DOHH2 (cell line): Measurements from ENCODE around the gene PIAS1.

Experiments used
- H3F3A ChIP-seq: fragments of 200-600 bp; sonication (generic), shearing (Covaris generic); 2 replicates; pipeline ENCODE4 v1.6.0; 2016; ENCODE audit warnings: antibody characterized with exemption, mild to moderate bottlenecking; ENCODE audit not compliant: control insufficient read depth, insufficient read depth
- H3K27ac ChIP-seq: fragments of 200-600 bp; sonication (generic); 2 replicates; pipeline ENCODE4 v1.5.1; 2014; ENCODE audit warnings: low read depth, mild to moderate bottlenecking, low read length, moderate library complexity
- H3K27me3 ChIP-seq: fragments of 200-600 bp; sonication (generic); 2 replicates; pipeline ENCODE4 v1.6.1; 2014; ENCODE audit warnings: mild to moderate bottlenecking, low read length, mixed read lengths; ENCODE audit not compliant: control insufficient read depth
- H3K36me3 ChIP-seq: fragments of 200-600 bp; sonication (generic); 2 replicates; pipeline ENCODE4 v1.6.1; 2014; ENCODE audit warnings: mild to moderate bottlenecking, low read length, moderate library complexity, mixed read lengths; ENCODE audit not compliant: control insufficient read depth
- H3K4me1 ChIP-seq: fragments of 200-600 bp; sonication (generic); 2 replicates; pipeline ENCODE4 v1.6.1; 2014; ENCODE audit warnings: mild to moderate bottlenecking, low read length, mixed read lengths; ENCODE audit not compliant: control insufficient read depth
- H3K4me2 ChIP-seq: fragments of 200-600 bp; sonication (generic); 2 replicates; pipeline ENCODE4 v1.6.0; 2014; ENCODE audit warnings: mild to moderate bottlenecking, low read length, moderate library complexity
- H3K4me3 ChIP-seq: fragments of 200-600 bp; sonication (generic); 2 replicates; pipeline ENCODE4 v1.5.1; 2014; ENCODE audit warnings: mild to moderate bottlenecking, low read length, mixed read lengths
- H3K79me2 ChIP-seq: fragments of 200-600 bp; sonication (generic); 2 replicates; pipeline ENCODE4 v1.6.1; 2014; ENCODE audit warnings: mild to moderate bottlenecking, low read length, mixed read lengths; ENCODE audit not compliant: control insufficient read depth
- H3K9me2 ChIP-seq: fragments of 200-600 bp; sonication (generic); replicated peaks from 2 replicates; pipeline ENCODE4 v1.6.1; 2014; ENCODE audit warnings: mild to moderate bottlenecking, low read length, mixed read lengths; ENCODE audit not compliant: control insufficient read depth
- H3K9me3 ChIP-seq: fragments of 200-600 bp; sonication (generic); 2 replicates; pipeline ENCODE4 v1.6.1; 2014; ENCODE audit warnings: antibody characterized with exemption, low read length, mixed read lengths; ENCODE audit not compliant: control insufficient read depth, insufficient read depth
- H4K20me1 ChIP-seq: fragments of 200-600 bp; sonication (generic); 2 replicates; pipeline ENCODE4 v1.6.0; 2014; ENCODE audit warnings: low read depth, mild to moderate bottlenecking, antibody characterized with exemption, low read length, moderate library complexity; ENCODE audit not compliant: control insufficient read depth, insufficient read depth
- CTCF ChIP-seq: fragments of 200-600 bp; sonication (generic); IDR thresholded peaks from one replicate; pipeline ENCODE4 v1.5.1; 2014; ENCODE audit warnings: antibody characterized with exemption, mild to moderate bottlenecking, low read depth, low read length; ENCODE audit not compliant: poor library complexity, severe bottlenecking
- EZH2phosphoT487 ChIP-seq: fragments of 200-600 bp; sonication (generic); IDR thresholded peaks from 2 replicates; pipeline ENCODE4 v1.6.1; 2017; ENCODE audit warnings: borderline replicate concordance, mild to moderate bottlenecking, antibody characterized with exemption, low read length, moderate library complexity, mixed read lengths

Gene PIAS1

GRCh38 chr15:68034081-68034480 lies 20.0 kb upstream of the PIAS1 start:
- H3K4me1 ChIP-seq, result no peaks in the 10 kb centered on the region
- TF ChIP-seq EZH2phosphoT487, result no peak
- TF ChIP-seq CTCF, result no peak
- no peaks in the 10 kb centered on the region for H3F3A ChIP-seq
- no peaks in the 10 kb centered on the region for H3K79me2 ChIP-seq
- no peak overlapping the region for H3K4me2 ChIP-seq
- no peaks in the 10 kb centered on the region for H3K36me3 ChIP-seq
- no peaks in the 10 kb centered on the region for H4K20me1 ChIP-seq
- peaks cover 3% of the 10 kb centered on the region; the same call in 1 of the 2 replicates for H3K9me3 ChIP-seq
- no peaks in the 10 kb centered on the region for H3K9me2 ChIP-seq
- H3K27me3 ChIP-seq, result peaks cover 8% of the 10 kb centered on the region
- no peak overlapping the region for H3K4me3 ChIP-seq
- H3K27ac ChIP-seq, result no peak overlapping the region

DNA sequence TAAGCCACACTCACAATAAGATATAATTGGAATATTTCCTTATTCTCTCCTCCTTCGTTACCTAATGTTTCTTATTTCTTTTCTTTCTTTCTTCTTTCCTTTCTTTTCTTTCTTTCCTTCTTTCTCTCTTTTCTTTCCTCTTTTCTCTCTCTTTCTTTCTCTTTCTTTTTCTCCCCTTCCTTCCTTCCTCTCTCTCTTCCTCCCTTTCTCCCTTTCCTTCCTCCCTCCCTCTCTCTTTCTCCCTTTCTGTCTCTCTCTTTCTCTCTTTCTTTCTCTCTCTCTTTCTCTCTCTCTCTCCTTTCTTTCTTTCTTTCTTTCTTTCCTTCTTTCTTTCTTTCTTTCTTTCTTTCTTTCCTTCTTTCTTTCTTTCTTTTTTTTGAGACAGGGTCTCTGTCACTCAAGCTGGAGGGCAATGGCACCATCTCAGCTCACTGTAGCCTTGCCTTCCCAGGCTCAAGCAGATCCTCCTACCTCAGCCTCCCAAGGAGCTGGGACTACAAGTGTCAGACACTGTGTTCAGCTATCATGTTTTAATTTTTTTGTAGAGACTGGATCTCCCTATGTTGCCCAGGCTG lies 19.3 kb upstream of the PIAS1 start:
- no peak overlapping the region for H3K4me2 ChIP-seq
- H3K4me1 ChIP-seq, result no peaks in the 10 kb centered on the region
- H3F3A ChIP-seq, result no peaks in the 10 kb centered on the region
- peaks cover 3% of the 10 kb centered on the region; the same call in 1 of the 2 replicates for H3K9me3 ChIP-seq
- no peak overlapping the region for H3K27ac ChIP-seq
- H3K4me3 ChIP-seq, result no peak overlapping the region
- H4K20me1 ChIP-seq, result no peaks in the 10 kb centered on the region
- no peaks in the 10 kb centered on the region for H3K79me2 ChIP-seq
- H3K27me3 ChIP-seq, result peaks cover 8% of the 10 kb centered on the region
- no peak for TF ChIP-seq CTCF
- TF ChIP-seq EZH2phosphoT487, result no peak
- no peaks in the 10 kb centered on the region for H3K36me3 ChIP-seq
- no peaks in the 10 kb centered on the region for H3K9me2 ChIP-seq

DNA sequence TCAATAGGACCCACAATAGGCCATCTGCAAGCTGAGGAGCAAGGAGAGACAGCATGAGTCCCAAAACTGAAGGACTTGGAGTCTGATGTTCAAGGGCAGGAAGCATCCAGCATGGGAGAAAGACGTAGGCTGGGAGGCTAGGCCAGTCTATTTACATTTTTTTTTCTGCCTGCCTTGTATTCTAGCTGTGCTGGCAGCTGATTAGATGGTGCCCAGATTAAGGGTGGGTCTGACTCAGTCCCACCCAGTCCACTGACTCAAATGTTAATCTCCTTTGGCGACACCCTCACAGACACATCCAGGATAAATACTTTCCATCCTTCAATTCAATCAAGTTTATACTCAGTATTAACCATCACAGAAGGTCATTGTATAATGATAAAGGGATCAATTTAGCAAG lies 15.9 kb upstream of the PIAS1 start:
- H3K79me2 ChIP-seq, result no peaks in the 10 kb centered on the region
- no peaks in the 10 kb centered on the region for H4K20me1 ChIP-seq

More for the DNA sequence above, 15.9 kb upstream of the PIAS1 start:
- Histone ChIP-seq H3K4me3 (no peak overlapping the region), H3K4me1 (no peaks in the 10 kb centered on the region), H3K9me2 (no peaks in the 10 kb centered on the region; the same call in 1 of the 2 replicates), H3K4me2 (no peak overlapping the region), H3K36me3 (no peaks in the 10 kb centered on the region), H3K9me3 (peaks cover 9% of the 10 kb centered on the region; the same call in 1 of the 2 replicates), H3K27me3 (peaks cover 14% of the 10 kb centered on the region), H3F3A (no peaks in the 10 kb centered on the region), H3K27ac (no peak overlapping the region)
- no peak for TF ChIP-seq EZH2phosphoT487
- no peak for TF ChIP-seq CTCF
